NCI-H2171 treated with DMSO at 0.1 percent for 48 hours (cell line): Measurements from ENCODE around the gene SGTA.

Experiments
- DNase-seq: peaks from one replicate; lab custom pipeline; 2025; lab: John Stamatoyannopoulos, UW

SGTA gene

DNA sequence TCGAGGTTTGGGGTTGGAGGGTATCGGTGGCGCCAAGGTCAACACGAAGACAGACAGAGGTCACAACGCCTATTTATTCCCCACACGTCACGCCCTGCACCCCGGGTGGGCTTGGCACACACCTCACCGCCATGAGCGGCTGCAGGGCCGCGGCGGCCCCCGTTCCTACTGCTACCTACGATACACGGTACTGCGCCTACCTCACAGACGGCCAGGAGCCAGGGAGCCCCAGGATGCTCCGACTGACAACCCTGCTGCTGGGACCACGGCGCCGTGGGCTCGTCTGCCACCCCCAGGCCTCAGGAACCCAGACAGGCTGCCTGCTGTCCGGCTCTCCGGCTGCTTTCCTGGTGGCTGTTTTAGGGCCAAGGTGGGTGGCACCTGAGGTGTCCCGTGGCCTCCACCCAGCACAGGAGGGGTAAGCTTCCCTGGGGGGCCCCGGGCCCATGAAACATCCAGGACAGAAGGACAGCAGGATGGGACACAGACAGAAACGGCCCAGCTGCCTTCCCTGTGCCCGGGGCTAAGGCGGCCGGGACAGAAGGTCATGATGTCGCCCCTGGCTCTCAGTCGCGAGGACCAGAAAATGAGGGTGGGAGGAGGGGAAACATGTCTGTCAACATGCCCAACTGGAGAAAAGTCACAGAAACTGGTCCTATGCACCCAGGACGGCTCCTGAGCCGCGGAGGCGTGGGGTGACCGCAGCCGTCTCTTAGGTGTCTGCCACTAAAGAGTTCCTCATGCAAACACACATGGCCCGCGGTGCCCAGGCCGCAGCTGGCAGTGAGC, 28.2 kb downstream of the SGTA start:
- DNase-seq, result no peak

DNA sequence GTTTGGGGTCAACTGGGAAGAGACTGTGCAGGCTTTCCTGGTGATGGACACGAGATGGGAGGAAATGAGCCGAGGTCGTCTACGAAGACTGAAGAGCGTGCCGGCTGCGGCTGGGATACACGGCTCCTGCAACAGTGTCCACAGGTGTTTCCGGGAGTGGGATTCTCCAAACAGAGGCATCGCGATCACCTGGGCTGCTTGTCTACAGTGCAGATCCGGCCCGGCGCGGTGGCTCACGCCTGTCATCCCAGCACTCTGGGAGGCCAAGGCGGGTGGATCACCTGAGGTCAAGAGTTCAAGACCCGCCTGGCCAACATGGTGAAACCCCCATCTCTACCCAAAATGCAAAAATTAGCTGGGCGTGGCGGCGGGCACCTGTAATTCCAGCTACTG, 31.6 kb downstream of the SGTA start:
- no peak for DNase-seq

- no peak for DNase-seq
These were observed 32.1 kb downstream of the SGTA start for GRCh38 chr19:2750808-2751437.

- no peak for DNase-seq
These were observed 35.7 kb downstream of the SGTA start for GRCh38 chr19:2747349-2747748.

- DNase-seq, result no peak
These were observed 39.0 kb downstream of the SGTA start for GRCh38 chr19:2744113-2744512.

- no peak for DNase-seq
These were observed 40.0 kb downstream of the SGTA start for GRCh38 chr19:2743099-2743498.

- DNase-seq, result no peak
These were observed 42.8 kb downstream of the SGTA start for GRCh38 chr19:2740314-2740656.

DNA sequence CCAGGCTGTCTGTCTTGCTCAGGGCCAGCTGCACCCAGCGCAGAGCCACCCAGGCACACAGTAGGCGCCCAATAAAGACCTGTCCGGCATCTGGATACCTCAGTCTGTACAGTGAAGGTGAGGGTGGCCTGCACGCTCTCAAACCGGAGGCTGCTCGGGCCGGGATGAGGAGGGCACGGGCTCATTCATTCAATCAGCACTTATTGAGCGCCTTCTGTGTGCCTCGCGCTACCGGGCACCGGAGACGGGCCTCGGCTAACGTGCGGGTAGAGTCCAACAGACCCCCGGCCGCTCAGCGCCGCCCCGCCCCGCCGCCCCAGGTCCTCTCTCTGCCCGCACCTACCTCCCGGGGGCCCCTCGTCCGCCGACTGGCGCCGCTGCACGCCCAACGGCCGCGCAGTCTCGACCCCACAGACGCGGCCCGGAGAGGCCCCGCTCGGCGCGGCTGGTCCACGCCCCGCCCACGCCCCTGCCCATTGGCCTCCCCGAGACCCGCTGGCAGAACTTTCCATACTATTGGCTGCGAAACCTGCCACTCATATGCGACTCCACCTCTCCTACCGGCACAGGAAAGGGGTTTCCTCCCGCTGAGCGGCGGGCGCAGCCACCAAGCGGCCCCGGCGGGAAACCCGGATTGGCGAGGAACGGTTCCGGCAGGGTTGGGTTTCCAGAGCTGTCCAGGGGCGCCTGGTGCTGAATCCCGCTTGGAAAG, 43.3 kb downstream of the SGTA start, which contains the start of gene SLC39A3:
TSS of gene SLC39A3 (minus strand) at position 416 of the 712 bp plus-strand sequence. CDS start 2,760 bp downstream, outside the sequence.
- DNase-seq, result peak; percentile 96

GRCh38 chr19:2736550-2737190, 46.4 kb downstream of the SGTA start:
- no peak for DNase-seq

GRCh38 chr19:2735374-2735773, 47.7 kb downstream of the SGTA start:
- DNase-seq, result no peak

GRCh38 chr19:2734589-2735288, 48.3 kb downstream of the SGTA start:
- DNase-seq, result no peak

- no peak for DNase-seq
These were observed 49.0 kb downstream of the SGTA start for GRCh38 chr19:2733930-2734588.

- DNase-seq, result no peak
These were observed 50.2 kb downstream of the SGTA start for GRCh38 chr19:2732883-2733282.

DNA sequence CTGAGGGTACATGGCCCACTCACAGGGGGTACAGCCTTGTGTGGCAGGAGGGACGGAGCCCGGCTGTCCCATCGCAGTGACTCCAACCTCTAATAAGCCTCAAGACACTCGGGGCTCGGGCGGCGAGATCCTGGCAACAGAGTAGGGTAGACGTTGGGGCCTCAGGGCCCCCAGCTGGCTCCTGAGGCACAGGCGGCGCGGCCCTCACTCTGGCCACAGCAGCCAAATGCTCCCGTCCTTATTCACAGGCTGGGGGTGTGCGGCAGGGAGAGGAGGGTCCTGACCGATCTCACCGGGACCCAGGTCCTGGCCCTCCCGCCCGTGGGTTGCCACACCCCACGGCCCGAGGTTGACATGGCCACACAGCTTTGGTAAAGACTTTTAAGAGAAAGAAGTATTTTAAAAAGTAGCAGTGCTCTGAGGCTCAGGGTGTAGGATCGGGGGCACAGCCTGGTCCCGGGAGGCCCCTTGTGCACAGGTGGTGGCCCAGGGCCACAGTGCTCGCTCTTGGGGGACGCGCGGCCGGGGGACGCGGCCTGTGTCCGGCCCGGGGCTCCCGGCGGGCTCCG, 50.8 kb downstream of the SGTA start:
- no peak for DNase-seq

GRCh38 chr19:2731181-2731995, 51.7 kb downstream of the SGTA start:
- DNase-seq, result no peak

GRCh38 chr19:2729943-2730818, 52.9 kb downstream of the SGTA start:
- DNase-seq, result no peak

GRCh38 chr19:2728783-2729387, 54.2 kb downstream of the SGTA start:
- DNase-seq, result no peak

DNA sequence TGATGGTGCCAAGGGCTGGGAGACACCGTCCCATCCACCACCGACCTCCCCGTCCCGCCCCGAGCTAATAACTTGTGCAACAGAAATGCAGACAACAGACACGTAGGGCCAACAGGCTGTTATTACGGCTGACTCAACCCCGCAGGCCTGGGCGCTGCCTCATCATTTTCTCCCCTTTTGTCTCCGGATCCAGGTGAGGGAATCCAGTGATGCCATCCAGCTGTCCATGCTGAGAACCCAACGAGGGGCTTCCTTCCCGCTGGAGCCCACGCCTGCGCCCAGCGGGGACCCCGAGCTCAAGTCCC, 55.5 kb downstream of the SGTA start:
- no peak for DNase-seq
